ENCODE data around the gene SIT1.
"Not testable (repeated sequence)": the region's sequence is repeated elsewhere in the genome, so short reads cannot be mapped to it uniquely, and the experiment has no call there.

SIT1 gene

GRCh38 chr9:35660966-35661415 is 10.3 kb upstream of the SIT1 start:
- DNase-seq (ENCODE audit: low read depth in 2 of 2) = no peak

DNA sequence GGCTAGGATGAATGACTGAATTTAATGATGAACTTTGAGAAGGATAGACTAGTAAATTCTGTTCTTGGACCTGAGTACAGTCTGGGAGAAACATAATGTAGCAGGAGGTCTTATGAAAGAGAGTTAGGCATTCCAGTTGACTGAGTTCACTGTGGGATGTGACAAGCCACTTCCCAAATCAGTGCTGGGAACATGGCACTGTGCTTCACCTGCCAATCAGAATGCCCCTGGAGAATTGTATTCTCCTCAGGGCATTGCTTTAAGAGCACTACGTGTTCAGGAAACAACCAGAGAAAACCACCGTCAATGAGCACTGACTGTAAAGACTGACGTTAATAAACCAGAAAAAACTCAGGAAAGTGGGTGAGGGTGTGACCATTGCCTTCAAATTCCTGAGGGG is 8.6 kb upstream of the SIT1 start:
- DNase-seq (ENCODE audit: low read depth in 2 of 2) = no peak

DNA sequence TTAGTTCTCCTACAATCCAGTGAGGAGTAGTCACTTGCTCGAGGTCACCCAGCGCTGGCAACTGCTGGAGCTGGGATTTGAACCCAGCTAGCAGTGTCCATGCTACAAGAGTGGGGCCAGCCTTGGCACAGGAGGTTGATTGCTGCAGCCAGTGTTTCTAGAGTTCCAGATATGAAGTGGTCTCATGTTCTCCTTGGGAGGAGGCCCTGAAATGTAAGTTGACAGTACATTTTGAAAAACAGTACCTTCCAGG is 8.2 kb upstream of the SIT1 start:
- DNase-seq (ENCODE audit: low read depth in 2 of 2) = no peak

GRCh38 chr9:35658137-35658967 is 7.6 kb upstream of the SIT1 start, which contains the start of gene CCDC107:
CCDC107 (plus strand) TSS chr9:35658292; CDS start chr9:35658380, 88 bp downstream.
- peak; percentile 67 to 68 for DNase-seq (ENCODE audit: low read depth in 2 of 2)

DNA sequence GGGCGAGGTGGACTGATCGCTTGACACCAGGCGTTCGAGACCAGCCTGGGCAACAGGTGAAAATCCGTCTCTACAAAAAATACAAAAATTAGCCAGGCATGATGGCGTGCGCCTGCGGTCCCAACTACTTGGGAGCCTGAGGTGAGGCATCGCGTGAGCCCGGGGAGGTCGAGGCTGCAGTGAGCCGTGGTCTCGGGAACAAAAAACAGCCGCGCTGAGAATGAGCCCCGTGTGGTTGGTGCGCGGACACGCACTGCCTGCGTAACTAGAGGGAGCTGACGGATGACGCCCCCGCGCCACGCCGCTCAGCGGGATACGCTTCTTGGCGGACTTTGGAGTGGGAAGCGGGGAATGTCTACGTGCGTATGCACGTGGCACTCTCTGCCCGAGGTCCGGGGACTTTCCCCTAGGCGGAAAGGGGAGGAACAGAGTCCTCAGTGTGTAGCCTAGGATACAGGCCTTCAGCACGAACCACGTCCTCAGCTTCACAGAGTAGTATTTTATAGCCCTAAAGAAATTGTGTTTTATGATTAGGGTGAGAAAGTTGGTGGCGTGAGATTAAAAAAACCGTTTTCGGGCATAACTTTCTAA is 6.9 kb upstream of the SIT1 start, which contains the start of gene RMRP:
RMRP (minus strand) TSS at position 474 of the 591 bp plus-strand sequence.
- DNase-seq (ENCODE audit: low read depth in 2 of 2) = peak; percentile 67 to 83

- DNase-seq (ENCODE audit: low read depth in 2 of 2) = no peak
Measured at GRCh38 chr9:35656831-35657545, 6.3 kb upstream of the SIT1 start.

DNA sequence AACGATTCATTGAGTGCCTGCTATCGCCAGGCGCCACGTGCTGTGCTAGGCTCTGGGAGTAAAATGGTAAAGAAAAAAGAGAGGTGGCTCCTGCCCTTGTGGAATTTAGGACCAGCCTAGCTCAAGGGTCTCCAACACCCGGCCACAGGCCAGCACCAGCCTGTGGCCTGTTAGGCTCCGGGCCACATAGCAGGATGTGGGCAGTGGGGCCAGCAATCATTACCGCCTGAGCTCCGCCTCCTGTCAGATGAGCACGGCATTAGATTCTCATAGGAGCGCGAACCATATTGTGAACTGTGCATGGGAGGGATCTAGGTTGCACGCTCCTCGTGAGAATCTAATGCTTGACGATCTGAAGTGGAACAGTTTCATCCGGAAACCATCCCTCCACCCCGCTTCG is 5.6 kb upstream of the SIT1 start:
- DNase-seq (ENCODE audit: low read depth in 2 of 2) = no peak

DNA sequence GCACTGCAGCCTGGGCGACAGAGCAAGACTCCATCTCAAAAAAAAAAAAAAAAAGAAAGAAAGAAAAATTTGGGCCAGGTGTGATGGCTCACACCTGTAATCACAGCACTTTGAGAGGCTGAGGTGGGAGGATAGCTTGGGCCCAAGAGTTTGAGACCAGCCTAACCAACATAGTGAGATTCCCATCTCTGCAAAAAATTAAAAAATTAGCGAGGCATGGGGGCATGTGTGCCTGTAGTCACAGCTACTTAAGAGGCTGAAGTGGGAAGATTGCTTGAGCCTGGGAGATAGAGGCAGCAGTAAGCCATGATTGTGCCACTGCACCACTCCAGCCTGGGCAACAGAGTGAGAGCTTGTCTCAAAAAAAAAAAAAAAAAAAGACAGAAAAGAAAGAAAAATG is 2.9 kb upstream of the SIT1 start:
- DNase-seq (ENCODE audit: low read depth in 2 of 2) = no peak

DNA sequence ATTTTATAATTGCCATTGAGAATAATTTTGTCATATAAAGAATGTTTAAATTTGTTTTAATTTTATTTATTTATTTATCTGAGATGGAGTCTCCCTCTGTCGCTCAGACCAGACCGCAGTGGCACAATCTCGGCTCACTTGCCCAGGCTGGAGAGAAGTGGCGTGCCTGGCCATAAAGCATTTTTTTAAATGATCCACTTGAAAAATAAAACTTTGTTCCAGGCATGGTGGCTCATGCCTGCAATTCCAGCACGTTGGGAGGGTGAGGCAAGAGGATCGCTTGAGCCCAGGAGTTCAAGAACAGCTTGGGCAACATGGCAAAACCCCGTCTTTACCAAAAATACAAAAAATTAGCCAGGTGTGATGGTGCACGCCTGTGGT is 2.1 kb upstream of the SIT1 start:
- DNase-seq (ENCODE audit: low read depth in 2 of 2) = no peak

DNA sequence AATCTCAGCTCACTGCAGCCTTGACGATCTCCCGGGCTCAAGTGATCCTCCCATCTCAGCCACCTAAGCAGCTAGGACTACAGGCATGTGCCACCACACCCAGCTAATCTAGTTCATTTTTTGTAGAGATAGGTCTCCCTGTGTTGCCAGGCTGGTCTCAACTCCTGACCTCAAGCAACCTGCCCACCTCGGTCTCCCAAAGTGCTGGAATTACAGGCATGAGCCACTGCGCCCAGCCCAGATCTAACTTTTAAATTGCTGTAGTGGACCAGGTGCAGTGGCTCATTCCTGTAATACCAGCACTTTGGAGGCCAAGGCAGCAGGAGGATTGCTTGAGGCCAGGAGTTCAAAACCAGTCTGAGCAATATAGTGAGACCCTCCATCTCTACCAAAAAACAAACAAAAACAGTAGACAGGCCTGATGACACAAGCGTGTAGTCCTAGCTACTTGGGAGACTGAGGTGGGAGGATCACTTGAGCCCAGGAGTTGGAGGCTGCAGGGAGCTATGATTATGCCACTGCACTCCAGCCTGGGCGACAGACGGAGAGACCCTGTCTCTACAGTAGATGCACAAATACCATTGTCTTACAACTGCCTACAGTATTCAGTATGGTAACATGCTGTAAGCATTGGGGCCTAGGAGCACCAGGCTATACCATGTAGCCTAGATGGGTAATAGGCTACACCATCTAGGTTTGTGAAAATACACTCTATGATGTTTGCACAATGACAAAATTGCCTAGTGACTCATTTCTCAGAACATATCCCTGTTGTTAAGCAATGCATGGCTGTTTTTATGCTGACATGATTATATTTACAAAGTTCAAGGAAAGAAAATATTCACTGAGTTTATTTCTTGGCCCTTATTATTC is 1.5 kb upstream of the SIT1 start:
- DNase-seq (ENCODE audit: low read depth in 2 of 2) = no peak

DNA sequence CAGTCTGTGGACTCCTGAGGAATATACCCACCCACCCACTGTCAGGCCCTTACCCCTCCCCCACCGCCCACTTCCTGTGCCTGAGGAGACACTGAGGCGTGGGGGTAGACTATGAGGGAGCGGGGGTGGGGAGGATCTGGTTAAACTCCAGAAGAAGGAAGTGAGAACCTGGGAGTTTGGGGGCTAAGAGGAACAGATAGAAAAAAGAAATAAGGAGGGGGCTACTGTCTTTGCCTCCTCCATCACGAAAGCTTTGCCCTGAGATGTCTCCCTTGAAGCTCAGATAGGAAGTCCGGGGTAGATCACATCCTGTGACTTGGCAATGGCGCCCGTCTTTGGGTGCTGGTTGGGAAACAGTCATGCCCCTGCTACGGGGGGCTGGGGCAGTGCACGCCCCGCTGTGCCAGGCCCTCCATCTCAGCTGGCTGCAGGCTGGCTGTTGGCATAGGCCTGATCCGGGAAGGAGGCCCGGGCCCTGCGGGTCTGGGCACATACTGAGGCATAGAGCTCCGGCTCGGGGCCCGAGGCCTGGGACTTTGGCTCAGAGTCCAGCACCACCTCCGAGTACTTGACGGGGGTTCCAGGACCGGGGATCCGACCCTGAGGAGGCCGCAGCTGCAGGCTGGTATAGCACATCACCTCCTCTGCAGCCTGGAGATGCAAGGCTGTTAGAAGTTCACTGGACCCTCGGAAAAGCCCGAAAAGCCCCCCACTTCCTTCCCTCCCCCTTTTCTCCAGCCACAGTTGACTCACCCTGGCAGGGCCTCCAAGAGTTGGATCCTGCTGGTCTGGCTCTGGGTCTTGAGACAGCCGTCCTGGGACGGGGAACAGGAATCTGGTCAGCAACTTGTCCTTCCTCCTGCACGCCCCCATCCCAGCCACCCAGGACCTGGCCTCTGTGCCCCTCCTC is 1.0 kb downstream of the SIT1 start:
- DNase-seq (ENCODE audit: low read depth in 2 of 2) = no peak

DNA sequence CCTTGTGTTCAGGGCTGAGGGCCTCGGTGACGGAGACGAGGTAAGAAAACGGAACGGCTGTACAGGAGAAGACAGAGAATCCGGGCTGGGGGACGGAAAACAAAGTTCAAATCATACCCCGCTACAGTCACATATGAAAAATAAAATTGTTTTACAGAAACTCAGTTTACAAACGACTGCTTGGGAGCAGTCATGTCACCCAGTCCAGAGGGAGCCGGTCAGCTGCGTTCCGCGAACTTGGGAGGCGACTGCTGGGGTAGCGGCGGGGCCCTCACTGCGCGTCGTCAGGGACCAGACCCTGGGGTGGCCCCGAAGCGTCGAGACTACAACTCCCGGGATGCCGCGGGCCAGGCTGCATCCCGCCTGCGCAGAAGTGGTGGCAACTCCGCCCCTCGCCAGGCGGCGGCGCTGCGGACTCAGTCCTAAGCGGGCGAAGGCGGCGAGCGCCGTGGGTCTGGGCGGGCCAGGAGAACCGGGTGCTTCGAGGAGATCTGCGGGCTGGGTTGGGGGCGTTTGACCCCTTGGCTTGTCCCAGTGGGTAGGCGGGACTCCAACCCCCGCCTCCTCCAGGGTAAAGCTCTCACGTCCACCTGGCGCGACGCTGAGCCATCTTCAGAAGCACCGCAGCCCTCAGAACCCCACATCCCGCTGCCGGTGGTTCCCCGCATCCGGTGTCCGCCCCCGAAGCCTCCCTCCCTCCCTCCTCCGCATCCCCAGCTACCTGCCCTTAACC is 4.0 kb downstream of the SIT1 start:
- peak; percentile 75 to 89 for DNase-seq (ENCODE audit: low read depth in 2 of 2)

GRCh38 chr9:35646153-35646532 is 4.6 kb downstream of the SIT1 start:
- DNase-seq (ENCODE audit: low read depth in 2 of 2) = no peak

DNA sequence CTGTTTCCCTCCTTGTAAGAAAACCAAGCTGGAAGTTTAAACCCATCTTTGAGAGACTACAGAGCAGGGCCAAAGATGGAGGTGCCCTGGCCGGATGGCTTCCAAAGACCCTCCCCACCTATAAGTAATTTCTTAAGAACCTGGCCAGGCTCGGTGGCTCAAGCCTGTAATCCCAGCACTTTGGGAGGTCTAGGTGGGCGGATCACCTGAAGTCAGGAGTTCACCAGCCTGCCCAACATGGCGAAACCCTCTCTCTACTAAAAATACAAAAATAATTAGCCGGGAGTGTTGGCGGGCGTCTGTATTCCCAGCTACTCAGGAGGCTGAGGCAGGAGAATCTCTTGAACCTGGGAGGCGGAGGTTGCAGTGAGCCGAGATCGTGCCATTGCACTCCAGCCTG is 5.0 kb downstream of the SIT1 start:
- not testable (repeated sequence) for DNase-seq (ENCODE audit: low read depth in 2 of 2)

DNA sequence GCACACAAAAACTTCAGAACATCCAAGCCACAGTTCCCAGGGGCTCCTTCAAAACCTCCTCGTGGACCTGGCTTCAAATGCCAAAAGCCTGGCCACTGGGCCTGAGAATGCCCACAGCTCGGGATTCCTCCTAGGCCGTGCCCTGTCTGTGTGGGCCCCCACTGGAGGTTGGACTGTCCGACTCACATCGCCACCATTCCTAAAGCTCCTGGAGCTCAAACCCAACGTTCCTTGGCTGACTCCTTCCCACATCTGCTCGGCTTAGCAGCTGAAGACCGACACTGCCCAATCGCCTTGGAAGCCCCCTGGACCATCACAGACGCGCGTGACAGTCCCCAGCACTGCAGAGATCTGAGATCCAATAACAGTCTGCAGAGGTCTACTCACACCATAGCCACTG is 7.7 kb downstream of the SIT1 start:
- no peak for DNase-seq (ENCODE audit: low read depth in 2 of 2)

DNA sequence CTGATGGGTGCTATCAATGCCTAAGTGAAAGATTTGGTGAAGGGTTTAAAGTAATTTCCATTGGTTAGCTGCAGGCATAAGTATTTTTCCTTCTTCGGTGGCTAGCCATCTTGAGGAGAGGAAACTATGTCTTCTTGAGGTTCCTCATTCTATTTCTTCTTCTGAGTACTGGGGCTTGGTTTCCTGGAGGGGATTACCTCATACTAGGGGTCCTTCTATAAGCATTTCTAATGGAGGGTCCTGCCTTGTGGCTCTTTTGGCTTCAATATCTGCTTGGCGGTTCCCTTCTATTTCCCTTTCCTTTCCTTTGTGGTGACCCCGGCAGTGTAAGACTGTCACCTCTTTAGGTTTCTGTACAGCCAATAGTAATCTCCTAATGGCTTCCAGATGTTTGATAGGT is 9.3 kb downstream of the SIT1 start:
- not testable (repeated sequence) for DNase-seq (ENCODE audit: low read depth in 2 of 2)

DNA sequence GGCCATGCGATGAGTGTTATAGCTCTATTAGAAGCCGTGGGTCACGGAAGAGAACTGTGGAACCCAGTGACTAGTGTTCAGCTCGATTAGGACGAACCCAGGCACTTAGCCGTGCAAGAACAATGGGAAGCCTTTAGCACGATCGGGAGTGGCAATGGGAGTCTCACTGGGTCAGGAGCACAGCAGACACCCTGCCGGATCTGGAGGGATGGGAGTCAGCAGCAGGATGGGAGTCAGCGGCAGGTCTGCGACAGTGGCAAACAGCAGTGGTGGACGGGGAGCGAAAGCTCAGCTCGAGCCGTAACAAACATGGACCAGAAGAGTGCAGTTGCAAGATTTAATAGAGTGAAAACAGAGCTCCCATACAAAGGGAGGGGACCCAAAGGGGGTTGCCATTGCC is 10.3 kb downstream of the SIT1 start:
- not testable (repeated sequence) for DNase-seq (ENCODE audit: low read depth in 2 of 2)

DNA sequence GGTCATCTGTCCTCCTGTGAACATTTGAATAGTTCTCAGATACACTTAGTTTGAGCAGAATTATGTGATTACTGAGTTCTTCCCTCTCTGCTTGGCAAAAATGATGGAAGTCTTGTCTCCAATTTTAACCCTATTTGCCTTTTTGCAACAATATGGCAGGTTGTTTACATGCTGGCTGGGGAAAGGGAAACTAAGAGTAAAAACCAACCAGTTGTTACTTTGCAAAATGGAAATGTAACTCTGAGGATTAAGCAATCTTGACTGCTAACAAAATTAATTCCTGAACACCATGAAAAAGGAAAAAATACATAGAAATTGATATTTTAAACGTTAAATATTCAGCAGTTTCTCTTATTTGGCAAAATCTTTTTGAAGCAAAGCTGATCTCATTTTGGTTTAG is 11.1 kb downstream of the SIT1 start:
- DNase-seq (ENCODE audit: low read depth in 2 of 2) = no peak

GRCh38 chr9:35639225-35639624 is 11.5 kb downstream of the SIT1 start:
- not testable (repeated sequence) for DNase-seq (ENCODE audit: low read depth in 2 of 2)

DNA sequence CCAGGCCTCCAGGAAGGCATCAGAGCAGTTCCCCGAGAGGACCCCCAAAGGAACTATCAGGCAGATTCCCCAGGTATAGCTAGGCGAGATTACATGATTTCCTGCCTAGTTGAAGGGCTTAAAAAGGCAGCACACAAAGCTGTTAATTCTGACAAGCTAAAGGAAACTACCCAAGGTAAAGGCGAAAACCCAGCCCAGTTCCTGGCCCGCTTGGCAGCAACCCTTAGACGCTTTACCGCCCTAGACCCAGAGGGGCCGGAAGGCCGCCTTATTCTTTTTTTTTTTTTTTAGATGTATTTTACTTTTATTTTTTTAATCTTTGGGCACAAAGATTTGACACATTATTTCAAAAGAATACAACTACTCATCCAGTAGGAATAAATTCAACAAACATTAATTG is 12.0 kb downstream of the SIT1 start:
- DNase-seq (ENCODE audit: low read depth in 2 of 2) = not testable (repeated sequence)
